PFSK-1 (cell line): Measurements from ENCODE around the gene ABCD1.

Experiments
- FOXP2 ChIP-seq: optimal IDR thresholded peaks from 2 replicates; pipeline ENCODE3; 2011; ENCODE audit warnings: borderline replicate concordance, control low read depth, inconsistent platforms; ENCODE audit not compliant: insufficient read depth; ENCODE audit errors: extremely low read length, extremely low read depth
- POLR2AphosphoS5 ChIP-seq: IDR thresholded peaks from 2 replicates; pipeline ENCODE4 v1.6.1; 2012; ENCODE audit warnings: low read depth, mild to moderate bottlenecking, control low read depth, low read length, moderate library complexity
- SIN3A ChIP-seq: IDR thresholded peaks from 2 replicates; pipeline ENCODE4 v1.6.1; 2012; ENCODE audit warnings: mild to moderate bottlenecking, low read length, moderate library complexity, borderline replicate concordance; ENCODE audit not compliant: insufficient read depth
- TAF1 ChIP-seq: IDR thresholded peaks from 2 replicates; pipeline ENCODE4 v1.6.1; 2012; ENCODE audit warnings: low read length, control low read depth, borderline replicate concordance; ENCODE audit not compliant: insufficient read depth
- TF ChIP-seq, protein P1 (sequence below), 2 experiments: IDR thresholded peaks; 2 replicates each; pipeline versions ENCODE4 v1.6.1 to v1.8.0; 2011 to 2012; ENCODE audit warnings: low read depth in 2 of 2, low read length in 2 of 2, control low read depth in 1 of 2, inconsistent platforms in 1 of 2, mild to moderate bottlenecking in 1 of 2, moderate library complexity in 1 of 2; ENCODE audit not compliant: insufficient read depth in 1 of 2

ABCD1 gene

DNA sequence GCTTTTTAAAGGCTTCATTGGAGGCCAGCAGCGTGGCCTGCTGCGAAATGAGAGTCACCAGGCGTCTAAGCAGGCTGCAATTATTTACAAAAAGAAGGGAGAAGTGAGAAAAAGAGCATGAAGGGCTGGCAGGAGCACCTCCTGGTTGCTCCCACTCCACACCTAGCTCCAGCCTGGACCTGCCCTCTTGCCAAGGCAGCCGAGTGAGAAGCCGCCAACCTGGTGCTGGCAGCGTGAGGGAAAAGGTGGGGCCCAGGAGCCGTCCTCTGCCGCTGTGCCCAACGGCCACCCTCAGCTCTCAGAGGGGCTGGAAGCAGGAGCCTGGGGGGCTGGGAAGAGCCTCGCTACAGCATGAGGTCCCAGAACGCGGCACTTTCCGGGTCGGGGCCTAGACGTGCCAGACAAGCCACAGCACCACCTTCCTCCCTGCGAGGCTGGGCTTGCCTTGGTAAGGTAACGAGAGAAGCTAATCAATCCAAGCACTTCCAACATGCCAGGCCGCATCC, 20.6 kb upstream of the ABCD1 start:
- TF ChIP-seq, protein P1, sequence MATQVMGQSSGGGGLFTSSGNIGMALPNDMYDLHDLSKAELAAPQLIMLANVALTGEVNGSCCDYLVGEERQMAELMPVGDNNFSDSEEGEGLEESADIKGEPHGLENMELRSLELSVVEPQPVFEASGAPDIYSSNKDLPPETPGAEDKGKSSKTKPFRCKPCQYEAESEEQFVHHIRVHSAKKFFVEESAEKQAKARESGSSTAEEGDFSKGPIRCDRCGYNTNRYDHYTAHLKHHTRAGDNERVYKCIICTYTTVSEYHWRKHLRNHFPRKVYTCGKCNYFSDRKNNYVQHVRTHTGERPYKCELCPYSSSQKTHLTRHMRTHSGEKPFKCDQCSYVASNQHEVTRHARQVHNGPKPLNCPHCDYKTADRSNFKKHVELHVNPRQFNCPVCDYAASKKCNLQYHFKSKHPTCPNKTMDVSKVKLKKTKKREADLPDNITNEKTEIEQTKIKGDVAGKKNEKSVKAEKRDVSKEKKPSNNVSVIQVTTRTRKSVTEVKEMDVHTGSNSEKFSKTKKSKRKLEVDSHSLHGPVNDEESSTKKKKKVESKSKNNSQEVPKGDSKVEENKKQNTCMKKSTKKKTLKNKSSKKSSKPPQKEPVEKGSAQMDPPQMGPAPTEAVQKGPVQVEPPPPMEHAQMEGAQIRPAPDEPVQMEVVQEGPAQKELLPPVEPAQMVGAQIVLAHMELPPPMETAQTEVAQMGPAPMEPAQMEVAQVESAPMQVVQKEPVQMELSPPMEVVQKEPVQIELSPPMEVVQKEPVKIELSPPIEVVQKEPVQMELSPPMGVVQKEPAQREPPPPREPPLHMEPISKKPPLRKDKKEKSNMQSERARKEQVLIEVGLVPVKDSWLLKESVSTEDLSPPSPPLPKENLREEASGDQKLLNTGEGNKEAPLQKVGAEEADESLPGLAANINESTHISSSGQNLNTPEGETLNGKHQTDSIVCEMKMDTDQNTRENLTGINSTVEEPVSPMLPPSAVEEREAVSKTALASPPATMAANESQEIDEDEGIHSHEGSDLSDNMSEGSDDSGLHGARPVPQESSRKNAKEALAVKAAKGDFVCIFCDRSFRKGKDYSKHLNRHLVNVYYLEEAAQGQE (IDR thresholded peaks at IDR 0.05; ENCODE audit: insufficient read depth in 1 of 2, low read depth in 2 of 2, low read length in 2 of 2) = no peak
- TF ChIP-seq TAF1 (no peak), FOXP2 (no peak), POLR2AphosphoS5 (no peak), SIN3A (no peak)

DNA sequence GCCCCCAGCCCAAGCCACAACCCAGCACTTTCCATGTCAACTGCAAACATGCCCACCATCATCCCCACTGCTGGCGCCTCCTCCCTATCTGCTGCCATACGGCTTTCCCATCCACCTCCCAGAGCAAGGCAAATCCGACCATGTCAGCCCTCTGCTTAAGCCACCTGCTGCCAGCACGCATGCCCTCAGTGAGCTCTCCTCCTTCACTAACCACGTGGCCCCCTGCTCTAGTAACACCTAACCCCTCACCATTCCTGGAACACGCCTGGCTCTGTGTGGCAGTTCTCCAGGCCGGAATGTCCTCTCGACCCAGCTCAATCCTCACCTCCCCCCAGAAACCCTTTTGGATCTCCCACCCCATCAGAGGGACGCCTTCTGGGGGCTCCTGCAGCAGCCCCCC, 17.9 kb upstream of the ABCD1 start:
- TF ChIP-seq SIN3A = no peak
- TF ChIP-seq POLR2AphosphoS5 = no peak
- TF ChIP-seq FOXP2 = no peak
- no peak for TF ChIP-seq TAF1
- TF ChIP-seq, protein P1 (IDR thresholded peaks at IDR 0.05; ENCODE audit: insufficient read depth in 1 of 2, low read depth in 2 of 2, low read length in 2 of 2) = no peak

DNA sequence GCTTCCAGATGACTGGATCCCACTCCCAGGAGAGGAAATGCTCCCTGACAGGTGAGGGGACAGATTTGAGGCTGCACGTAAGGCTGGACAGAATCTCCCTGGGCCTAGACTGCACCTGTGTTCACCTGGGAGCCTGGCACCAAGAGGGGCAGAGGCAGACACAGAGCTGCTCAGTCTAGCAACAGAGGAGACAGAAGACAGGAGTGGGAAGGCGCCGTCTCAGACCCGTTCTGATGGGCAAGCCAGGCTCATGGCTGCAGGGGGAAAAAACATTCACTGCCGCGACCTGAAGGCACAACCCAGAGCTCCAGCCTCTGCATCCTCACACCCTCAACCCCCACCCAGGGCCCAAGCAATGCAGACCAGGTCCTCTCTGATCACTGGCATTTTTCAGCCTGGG, 17.2 kb upstream of the ABCD1 start:
- TF ChIP-seq FOXP2 = no peak

DNA sequence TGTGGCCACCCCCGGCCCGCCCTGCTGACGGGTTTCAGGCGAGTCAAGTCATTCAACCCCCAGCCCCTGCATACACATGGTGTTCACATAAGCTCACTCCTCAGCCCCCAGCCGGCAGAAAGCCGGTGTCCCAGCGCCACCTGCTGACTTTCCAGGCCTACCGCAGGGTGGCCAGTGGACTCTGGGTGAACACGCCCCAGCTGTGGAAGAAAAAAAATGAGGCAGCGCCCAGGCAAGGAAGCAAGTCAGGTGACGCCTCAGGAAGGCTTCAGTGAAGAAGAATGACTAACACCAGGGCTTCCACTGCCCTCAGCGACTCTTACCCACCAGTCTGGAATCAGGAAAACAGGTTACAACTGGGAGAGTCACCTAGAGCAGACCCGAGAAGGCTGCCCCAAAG, 16.2 kb upstream of the ABCD1 start:
- TF ChIP-seq SIN3A (no peak), TAF1 (no peak), FOXP2 (no peak), POLR2AphosphoS5 (no peak)
- TF ChIP-seq, protein P1 (IDR thresholded peaks at IDR 0.05; ENCODE audit: insufficient read depth in 1 of 2, low read depth in 2 of 2, low read length in 2 of 2) = no peak

DNA sequence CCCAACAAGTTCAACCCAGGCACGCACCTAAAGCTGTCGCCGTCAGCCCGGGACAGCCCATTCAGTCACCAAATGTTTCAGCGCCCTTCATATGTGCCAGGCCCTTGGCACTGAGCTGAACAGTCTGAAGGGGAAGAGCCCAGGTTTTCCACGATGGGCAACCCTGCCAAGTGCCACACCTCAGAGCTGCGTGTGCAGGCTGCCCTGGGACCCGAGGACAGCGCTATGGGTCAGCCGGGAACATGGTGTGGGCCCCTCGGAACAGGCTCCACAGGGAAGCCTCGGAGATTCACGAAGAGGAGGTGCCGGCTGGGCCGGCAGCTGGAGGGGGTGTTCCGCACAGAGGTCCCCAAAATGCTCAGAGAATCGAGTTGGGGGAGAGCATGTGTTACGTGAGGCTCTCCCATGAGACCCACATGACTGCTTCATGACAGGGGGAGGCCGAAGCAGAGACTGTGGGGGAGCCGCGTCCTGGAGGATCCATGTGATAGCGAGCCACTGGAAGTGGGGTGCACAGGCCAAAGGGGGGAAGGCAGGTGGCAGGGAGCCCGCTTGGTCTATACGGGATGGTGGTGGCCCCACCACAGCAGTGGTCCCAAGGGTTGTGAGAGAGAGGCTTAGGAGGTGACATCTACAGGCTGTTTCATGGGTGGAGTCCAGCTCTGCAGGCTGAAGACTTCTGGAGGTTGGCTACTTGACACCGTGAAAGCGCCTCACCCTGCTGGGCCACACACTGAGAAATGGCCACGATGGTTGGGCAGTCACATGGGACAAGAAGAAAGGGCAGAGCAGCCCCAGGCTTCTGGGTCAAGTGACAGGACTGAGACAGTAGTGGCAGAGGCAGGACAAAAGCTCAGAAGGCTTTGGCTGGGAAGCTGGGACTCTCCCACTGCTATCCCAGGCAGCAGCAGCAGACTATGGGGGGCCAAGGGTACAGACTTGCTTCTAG, 14.7 kb upstream of the ABCD1 start:
- TF ChIP-seq POLR2AphosphoS5 (no peak), TAF1 (no peak), SIN3A (no peak), FOXP2 (no peak)
- TF ChIP-seq, protein P1 (IDR thresholded peaks at IDR 0.05; ENCODE audit: insufficient read depth in 1 of 2, low read depth in 2 of 2, low read length in 2 of 2) = no peak
